Nephron progenitor cell (in vitro differentiated cells): ENCODE measurements around the gene AAR2.
A peak's percentile ranks its signal among the peaks of the same experiment; 100 is the strongest.

Experiments used
- DNase-seq: peaks from one replicate; pipeline ENCODE4 v3.0.0; 2021
- H3K27ac Mint-ChIP-seq: 2 replicates; pipeline ENCODE4 v1.8.0; 2021; ENCODE audit warnings: mild to moderate bottlenecking, moderate library complexity, mixed read lengths
- H3K27me3 Mint-ChIP-seq: 2 replicates; pipeline ENCODE4 v1.8.0; 2021; ENCODE audit warnings: mild to moderate bottlenecking, low read depth, mixed read lengths; ENCODE audit not compliant: poor library complexity
- H3K36me3 Mint-ChIP-seq: 2 replicates; pipeline ENCODE4 v1.8.0; 2021; ENCODE audit warnings: low read depth, mixed read lengths
- H3K4me1 Mint-ChIP-seq: 2 replicates; pipeline ENCODE4 v1.8.0; 2021; ENCODE audit warnings: mixed read lengths
- H3K4me3 Mint-ChIP-seq: 2 replicates; pipeline ENCODE4 v1.8.0; 2021; ENCODE audit warnings: mild to moderate bottlenecking, moderate library complexity, mixed read lengths
- H3K9me3 Mint-ChIP-seq: 2 replicates; pipeline ENCODE4 v1.8.0; 2021; ENCODE audit warnings: mild to moderate bottlenecking, moderate library complexity, mixed read lengths
- CTCF ChIP-seq: fragments of 200-600 bp; sonication (generic); IDR thresholded peaks from 2 replicates; pipeline ENCODE4 v1.5.0; 2021; ENCODE audit warnings: antibody characterized with exemption

AAR2 gene

GRCh38 chr20:36200451-36200850 lies 35.8 kb upstream of the AAR2 start:
- TF ChIP-seq CTCF = no peak

GRCh38 chr20:36201198-36201597 lies 35.1 kb upstream of the AAR2 start:
- Mint-ChIP-seq H3K27me3 (no peaks in the 10 kb centered on the region), H3K36me3 (no peaks in the 10 kb centered on the region), H3K9me3 (no peaks in the 10 kb centered on the region), H3K4me3 (no peak overlapping the region), H3K4me1 (no peaks in the 10 kb centered on the region), H3K27ac (peak overlapping the region; percentile 78)
- TF ChIP-seq CTCF = no peak
- DNase-seq = no peak

More at GRCh38 chr20:36200451-36200850, 35.8 kb upstream of the AAR2 start:
- no peak for DNase-seq
- no peaks in the 10 kb centered on the region for H3K36me3 Mint-ChIP-seq
- no peaks in the 10 kb centered on the region for H3K27me3 Mint-ChIP-seq
- H3K4me3 Mint-ChIP-seq = no peak overlapping the region
- no peaks in the 10 kb centered on the region for H3K9me3 Mint-ChIP-seq
- peak overlapping the region; percentile 90 for H3K27ac Mint-ChIP-seq
- no peaks in the 10 kb centered on the region for H3K4me1 Mint-ChIP-seq

- Mint-ChIP-seq H3K4me3 (no peak overlapping the region), H3K9me3 (no peaks in the 10 kb centered on the region), H3K4me1 (no peaks in the 10 kb centered on the region), H3K36me3 (no peaks in the 10 kb centered on the region), H3K27ac (no peak overlapping the region), H3K27me3 (no peaks in the 10 kb centered on the region)
- peak; percentile 98 for TF ChIP-seq CTCF
- DNase-seq = peak; percentile 86
Measured at GRCh38 chr20:36202891-36203338, 33.4 kb upstream of the AAR2 start.

GRCh38 chr20:36203861-36204260 lies 32.4 kb upstream of the AAR2 start:
- Mint-ChIP-seq H3K4me1 (no peaks in the 10 kb centered on the region), H3K9me3 (no peaks in the 10 kb centered on the region), H3K36me3 (peaks cover 2% of the 10 kb centered on the region), H3K27me3 (no peaks in the 10 kb centered on the region), H3K4me3 (no peak overlapping the region), H3K27ac (no peak overlapping the region)
- TF ChIP-seq CTCF = no peak
- DNase-seq = no peak

- H3K27me3 Mint-ChIP-seq = no peaks in the 10 kb centered on the region
- DNase-seq = no peak
- no peaks in the 10 kb centered on the region for H3K9me3 Mint-ChIP-seq
- no peak for TF ChIP-seq CTCF
- peaks cover 3% of the 10 kb centered on the region for H3K4me1 Mint-ChIP-seq
- peaks cover 5% of the 10 kb centered on the region for H3K36me3 Mint-ChIP-seq
- no peak overlapping the region for H3K27ac Mint-ChIP-seq
- no peak overlapping the region for H3K4me3 Mint-ChIP-seq
Measured at GRCh38 chr20:36205026-36205425, 31.3 kb upstream of the AAR2 start.

- Mint-ChIP-seq H3K9me3 (no peaks in the 10 kb centered on the region), H3K27ac (peak overlapping the region; percentile 28), H3K4me3 (no peak overlapping the region), H3K36me3 (peaks cover 5% of the 10 kb centered on the region), H3K4me1 (peaks cover 11% of the 10 kb centered on the region), H3K27me3 (no peaks in the 10 kb centered on the region)
- no peak for DNase-seq
- TF ChIP-seq CTCF = no peak
Measured at GRCh38 chr20:36206068-36206467, 30.2 kb upstream of the AAR2 start.
